HG03439 (cell line): ENCODE measurements around the gene AURKAIP1.
"Not testable (repeated sequence)": the region's sequence is repeated elsewhere in the genome, so short reads cannot be mapped to it uniquely, and the experiment has no call there.

Experiments used
- ATAC-seq: cut with Tn5 transposase; IDR thresholded peaks from one replicate; pipeline ENCODE4 v1.9.1; 2021; ENCODE audit warnings: mild to moderate bottlenecking, moderate library complexity; ENCODE audit not compliant: unreplicated experiment

AURKAIP1 gene

GRCh38 chr1:1387098-1388077 is 12.4 kb upstream of the AURKAIP1 start:
- ATAC-seq: no peak

GRCh38 chr1:1385931-1386330 is 10.9 kb upstream of the AURKAIP1 start:
- ATAC-seq: no peak

GRCh38 chr1:1385339-1385738 is 10.3 kb upstream of the AURKAIP1 start:
- ATAC-seq: not testable (repeated sequence)

- no peak for ATAC-seq
These were observed 6.3 kb upstream of the AURKAIP1 start for GRCh38 chr1:1381294-1381693.

- no peak for ATAC-seq
These were observed 5.9 kb upstream of the AURKAIP1 start for GRCh38 chr1:1380860-1381259.

- ATAC-seq: no peak
These were observed 2.7 kb upstream of the AURKAIP1 start for GRCh38 chr1:1377540-1378205.

- ATAC-seq: no peak
These were observed 1.7 kb upstream of the AURKAIP1 start for GRCh38 chr1:1376551-1377226.

GRCh38 chr1:1374589-1374928 is 448 bp downstream of the AURKAIP1 start:
- ATAC-seq: peak; percentile 3

GRCh38 chr1:1373815-1374588 is 1.0 kb downstream of the AURKAIP1 start:
- ATAC-seq: no peak

- ATAC-seq: no peak
These were observed 1.8 kb downstream of the AURKAIP1 start for GRCh38 chr1:1373051-1373814.

- ATAC-seq: no peak
These were observed 3.0 kb downstream of the AURKAIP1 start for GRCh38 chr1:1371746-1372711.

- ATAC-seq: no peak
These were observed 3.7 kb downstream of the AURKAIP1 start for GRCh38 chr1:1371364-1371745.

- no peak for ATAC-seq
These were observed 4.2 kb downstream of the AURKAIP1 start for GRCh38 chr1:1370771-1371300.

- ATAC-seq: not testable (repeated sequence)
These were observed 4.9 kb downstream of the AURKAIP1 start for GRCh38 chr1:1370094-1370493.

GRCh38 chr1:1367315-1367714 is 7.7 kb downstream of the AURKAIP1 start:
- no peak for ATAC-seq

- no peak for ATAC-seq
These were observed 8.3 kb downstream of the AURKAIP1 start for GRCh38 chr1:1366699-1367066.

GRCh38 chr1:1365875-1366698 is 8.9 kb downstream of the AURKAIP1 start:
- ATAC-seq: no peak

GRCh38 chr1:1364266-1364665 is 10.7 kb downstream of the AURKAIP1 start:
- no peak for ATAC-seq
